Measurements from ENCODE around the gene LPAR1.
"Not testable (repeated sequence)": the region's sequence is repeated elsewhere in the genome, so short reads cannot be mapped to it uniquely, and the experiment has no call there.

The LPAR1 gene

GRCh38 chr9:110871736-110872135, 166.5 kb downstream of the LPAR1 start:
- DNase-seq (ENCODE audit: low read depth): no peak

- no peak for DNase-seq (ENCODE audit: low read depth)
These were observed 168.3 kb downstream of the LPAR1 start for GRCh38 chr9:110869931-110870330.

GRCh38 chr9:110864011-110864410, 174.3 kb downstream of the LPAR1 start:
- no peak for DNase-seq (ENCODE audit: low read depth)

GRCh38 chr9:110861370-110862110, 176.7 kb downstream of the LPAR1 start:
- DNase-seq (ENCODE audit: low read depth): not testable (repeated sequence)

GRCh38 chr9:110856772-110857171, 181.5 kb downstream of the LPAR1 start:
- DNase-seq (ENCODE audit: low read depth): no peak

- DNase-seq (ENCODE audit: low read depth): no peak
These were observed 187.7 kb downstream of the LPAR1 start for GRCh38 chr9:110850401-110851135.

GRCh38 chr9:110847671-110848070, 190.6 kb downstream of the LPAR1 start:
- no peak for DNase-seq (ENCODE audit: low read depth)

GRCh38 chr9:110846215-110846614, 192.1 kb downstream of the LPAR1 start:
- DNase-seq (ENCODE audit: low read depth): no peak

GRCh38 chr9:110844121-110844520, 194.1 kb downstream of the LPAR1 start:
- DNase-seq (ENCODE audit: low read depth): no peak

GRCh38 chr9:110842986-110843385, 195.3 kb downstream of the LPAR1 start:
- no peak for DNase-seq (ENCODE audit: low read depth)

GRCh38 chr9:110842169-110842568, 196.1 kb downstream of the LPAR1 start:
- DNase-seq (ENCODE audit: low read depth): no peak

GRCh38 chr9:110837401-110838005, 200.8 kb downstream of the LPAR1 start:
- DNase-seq (ENCODE audit: low read depth): no peak

GRCh38 chr9:110835859-110836271, 202.4 kb downstream of the LPAR1 start:
- DNase-seq (ENCODE audit: low read depth): no peak

GRCh38 chr9:110835404-110835803, 202.9 kb downstream of the LPAR1 start:
- DNase-seq (ENCODE audit: low read depth): no peak

- DNase-seq (ENCODE audit: low read depth): no peak
These were observed 205.3 kb downstream of the LPAR1 start for GRCh38 chr9:110832926-110833325.

- no peak for DNase-seq (ENCODE audit: low read depth)
These were observed 207.8 kb downstream of the LPAR1 start for GRCh38 chr9:110830495-110830894.

GRCh38 chr9:110828264-110828663, 210.0 kb downstream of the LPAR1 start:
- DNase-seq (ENCODE audit: low read depth): no peak

GRCh38 chr9:110826400-110826799, 211.9 kb downstream of the LPAR1 start:
- not testable (repeated sequence) for DNase-seq (ENCODE audit: low read depth)

GRCh38 chr9:110825950-110826349, 212.3 kb downstream of the LPAR1 start:
- DNase-seq (ENCODE audit: low read depth): no peak

- DNase-seq (ENCODE audit: low read depth): not testable (repeated sequence)
These were observed 213.1 kb downstream of the LPAR1 start for GRCh38 chr9:110825129-110825528.
